Measurements from ENCODE around the gene IL16.
A peak's percentile ranks its signal among the peaks of the same experiment; 100 is the strongest.

DNA sequence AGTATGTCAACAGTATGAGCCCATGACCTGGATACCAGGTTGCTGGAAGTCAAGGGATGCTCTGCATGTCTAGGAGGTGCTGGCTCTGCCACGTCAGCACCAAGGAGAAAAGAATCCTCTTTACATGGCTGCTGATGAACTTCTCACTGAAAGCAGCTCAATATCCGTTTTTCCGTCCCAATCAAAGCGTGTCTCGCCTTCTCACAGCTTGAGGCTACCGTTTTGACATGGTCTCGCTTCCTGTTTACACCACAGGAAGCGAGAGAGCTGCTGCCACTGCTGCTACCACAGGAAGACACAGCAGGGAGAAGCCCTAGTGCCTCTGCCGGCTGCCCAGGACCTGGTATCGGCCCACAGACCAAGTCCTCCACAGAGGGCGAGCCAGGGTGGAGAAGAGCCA lies 100.0 kb downstream of the IL16 start:
- peak; percentile 84 for TF ChIP-seq POLR2AphosphoS5 (IDR thresholded peaks at IDR 0.05; ENCODE audit: low read depth)
- TF ChIP-seq, protein P1, sequence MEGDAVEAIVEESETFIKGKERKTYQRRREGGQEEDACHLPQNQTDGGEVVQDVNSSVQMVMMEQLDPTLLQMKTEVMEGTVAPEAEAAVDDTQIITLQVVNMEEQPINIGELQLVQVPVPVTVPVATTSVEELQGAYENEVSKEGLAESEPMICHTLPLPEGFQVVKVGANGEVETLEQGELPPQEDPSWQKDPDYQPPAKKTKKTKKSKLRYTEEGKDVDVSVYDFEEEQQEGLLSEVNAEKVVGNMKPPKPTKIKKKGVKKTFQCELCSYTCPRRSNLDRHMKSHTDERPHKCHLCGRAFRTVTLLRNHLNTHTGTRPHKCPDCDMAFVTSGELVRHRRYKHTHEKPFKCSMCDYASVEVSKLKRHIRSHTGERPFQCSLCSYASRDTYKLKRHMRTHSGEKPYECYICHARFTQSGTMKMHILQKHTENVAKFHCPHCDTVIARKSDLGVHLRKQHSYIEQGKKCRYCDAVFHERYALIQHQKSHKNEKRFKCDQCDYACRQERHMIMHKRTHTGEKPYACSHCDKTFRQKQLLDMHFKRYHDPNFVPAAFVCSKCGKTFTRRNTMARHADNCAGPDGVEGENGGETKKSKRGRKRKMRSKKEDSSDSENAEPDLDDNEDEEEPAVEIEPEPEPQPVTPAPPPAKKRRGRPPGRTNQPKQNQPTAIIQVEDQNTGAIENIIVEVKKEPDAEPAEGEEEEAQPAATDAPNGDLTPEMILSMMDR (IDR thresholded peaks at IDR 0.05; ENCODE audit: insufficient read depth, low read length), result no peak

Measured in HL-60 (cell line).